HepG2 (cell line): Measurements from ENCODE around the gene CALD1. TPM values are rescaled to one million over a fixed set of nuclear protein-coding genes. Genes with fewer than 3 reads are reported as not detected.

ENCODE experiments used
- RAD21 ChIP-seq: fragments of 450-650 bp; formaldehyde crosslinking; IDR thresholded peaks from 2 replicates; pipeline ENCODE4 v1.5.0; 2020; ENCODE audit warnings: mild to moderate bottlenecking
- ZNF644 ChIP-seq: IDR thresholded peaks from 2 replicates; pipeline ENCODE4 v1.6.1; 2016; ENCODE audit warnings: low read depth
- polyA plus RNA-seq, 8 experiments: library from polyadenylated mRNA; depleted of rRNA in 3 of 8; stranded (reverse) in 7 of 8; unstranded in 1 of 8; fragments of >200 nt; fragmentation: Illumina TruSeq in 4 of 8; extraction: Trizol in 4 of 8; gene quantifications; 2 replicates each; pipeline versions ENCODE4 v1.2.1 to v1.2.3, GENCODE V29; 2011 to 2016; ENCODE audit warnings: low read depth in 4 of 8, missing spikeins in 1 of 8, mixed read lengths in 1 of 8; ENCODE audit not compliant: insufficient read depth in 1 of 8
- total RNA-seq, 5 experiments: library from RNA; depleted of rRNA; stranded (reverse); fragments of >200 nt; fragmentation: Illumina TruSeq; extraction: Trizol; gene quantifications; 2 replicates each; pipeline ENCODE4 v1.2.3, GENCODE V29; 2016; ENCODE audit warnings: low read depth in 1 of 5
- TF ChIP-seq, protein P1 (sequence below): sonication (generic); formaldehyde crosslinking; IDR thresholded peaks from 2 replicates; pipeline ENCODE4 v1.4.0; 2020; ENCODE audit warnings: missing genetic modification reagents, borderline replicate concordance
- TF ChIP-seq, protein P2 (sequence below): sonication (generic); formaldehyde crosslinking; IDR thresholded peaks from 2 replicates; pipeline ENCODE4 v1.5.0; 2020; ENCODE audit warnings: mild to moderate bottlenecking, missing genetic modification reagents
- TF ChIP-seq, protein P3 (sequence below): sonication (generic); formaldehyde crosslinking; IDR thresholded peaks from 2 replicates; pipeline ENCODE4 v1.5.0; 2020; ENCODE audit warnings: mild to moderate bottlenecking, missing genetic modification reagents, moderate library complexity

CALD1 gene
- total and polyA plus RNA-seq, 2 of the 13 experiments (the other 11 are each of a cell fraction or from before 2014, with no cell fraction given) = 53.0 to 112 TPM

DNA sequence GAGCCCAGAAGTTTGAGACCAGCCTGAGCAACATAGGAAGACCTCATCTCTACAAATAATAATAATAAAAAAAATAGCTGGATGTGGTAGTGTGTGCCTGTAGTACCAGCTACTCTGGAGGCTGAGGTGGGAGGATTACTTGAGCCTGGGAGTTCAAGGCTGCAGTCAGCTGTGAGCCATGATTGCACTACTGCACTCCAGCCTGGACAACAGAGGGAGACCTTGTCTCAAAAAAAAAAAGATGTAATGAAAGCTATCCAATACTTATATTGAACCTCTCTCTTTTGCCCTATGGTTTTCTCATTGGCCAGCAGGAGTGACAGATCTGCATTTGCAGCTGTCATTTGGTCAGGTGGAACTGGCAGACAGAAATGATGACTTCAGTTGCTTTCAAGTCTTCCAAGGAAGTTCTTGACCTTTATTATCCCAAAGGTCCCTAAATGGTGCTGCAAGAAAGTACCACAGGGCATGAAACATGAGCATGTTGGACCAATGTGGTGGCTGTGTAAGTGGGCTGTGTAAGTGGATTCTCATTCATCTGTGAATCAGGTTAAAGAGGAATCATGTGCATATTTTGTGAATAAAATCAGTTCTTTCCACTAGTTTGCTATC, 99.4 kb downstream of the CALD1 start (continued):
- TF ChIP-seq, protein P1, sequence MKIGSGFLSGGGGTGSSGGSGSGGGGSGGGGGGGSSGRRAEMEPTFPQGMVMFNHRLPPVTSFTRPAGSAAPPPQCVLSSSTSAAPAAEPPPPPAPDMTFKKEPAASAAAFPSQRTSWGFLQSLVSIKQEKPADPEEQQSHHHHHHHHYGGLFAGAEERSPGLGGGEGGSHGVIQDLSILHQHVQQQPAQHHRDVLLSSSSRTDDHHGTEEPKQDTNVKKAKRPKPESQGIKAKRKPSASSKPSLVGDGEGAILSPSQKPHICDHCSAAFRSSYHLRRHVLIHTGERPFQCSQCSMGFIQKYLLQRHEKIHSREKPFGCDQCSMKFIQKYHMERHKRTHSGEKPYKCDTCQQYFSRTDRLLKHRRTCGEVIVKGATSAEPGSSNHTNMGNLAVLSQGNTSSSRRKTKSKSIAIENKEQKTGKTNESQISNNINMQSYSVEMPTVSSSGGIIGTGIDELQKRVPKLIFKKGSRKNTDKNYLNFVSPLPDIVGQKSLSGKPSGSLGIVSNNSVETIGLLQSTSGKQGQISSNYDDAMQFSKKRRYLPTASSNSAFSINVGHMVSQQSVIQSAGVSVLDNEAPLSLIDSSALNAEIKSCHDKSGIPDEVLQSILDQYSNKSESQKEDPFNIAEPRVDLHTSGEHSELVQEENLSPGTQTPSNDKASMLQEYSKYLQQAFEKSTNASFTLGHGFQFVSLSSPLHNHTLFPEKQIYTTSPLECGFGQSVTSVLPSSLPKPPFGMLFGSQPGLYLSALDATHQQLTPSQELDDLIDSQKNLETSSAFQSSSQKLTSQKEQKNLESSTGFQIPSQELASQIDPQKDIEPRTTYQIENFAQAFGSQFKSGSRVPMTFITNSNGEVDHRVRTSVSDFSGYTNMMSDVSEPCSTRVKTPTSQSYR (CRISPR knock-in tag) = no peak
- TF ChIP-seq, protein P2, sequence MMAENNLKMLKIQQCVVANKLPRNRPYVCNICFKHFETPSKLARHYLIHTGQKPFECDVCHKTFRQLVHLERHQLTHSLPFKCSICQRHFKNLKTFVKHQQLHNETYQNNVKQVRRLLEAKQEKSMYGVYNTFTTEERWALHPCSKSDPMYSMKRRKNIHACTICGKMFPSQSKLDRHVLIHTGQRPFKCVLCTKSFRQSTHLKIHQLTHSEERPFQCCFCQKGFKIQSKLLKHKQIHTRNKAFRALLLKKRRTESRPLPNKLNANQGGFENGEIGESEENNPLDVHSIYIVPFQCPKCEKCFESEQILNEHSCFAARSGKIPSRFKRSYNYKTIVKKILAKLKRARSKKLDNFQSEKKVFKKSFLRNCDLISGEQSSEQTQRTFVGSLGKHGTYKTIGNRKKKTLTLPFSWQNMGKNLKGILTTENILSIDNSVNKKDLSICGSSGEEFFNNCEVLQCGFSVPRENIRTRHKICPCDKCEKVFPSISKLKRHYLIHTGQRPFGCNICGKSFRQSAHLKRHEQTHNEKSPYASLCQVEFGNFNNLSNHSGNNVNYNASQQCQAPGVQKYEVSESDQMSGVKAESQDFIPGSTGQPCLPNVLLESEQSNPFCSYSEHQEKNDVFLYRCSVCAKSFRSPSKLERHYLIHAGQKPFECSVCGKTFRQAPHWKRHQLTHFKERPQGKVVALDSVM (CRISPR knock-in tag) = peak; percentile 89
- TF ChIP-seq ZNF644 (CRISPR knock-in tag) (no peak), RAD21 (CRISPR knock-in tag) (0 out of 2 replicates have a peak, but pooled peaks have one; percentile 20)
- TF ChIP-seq, protein P3, sequence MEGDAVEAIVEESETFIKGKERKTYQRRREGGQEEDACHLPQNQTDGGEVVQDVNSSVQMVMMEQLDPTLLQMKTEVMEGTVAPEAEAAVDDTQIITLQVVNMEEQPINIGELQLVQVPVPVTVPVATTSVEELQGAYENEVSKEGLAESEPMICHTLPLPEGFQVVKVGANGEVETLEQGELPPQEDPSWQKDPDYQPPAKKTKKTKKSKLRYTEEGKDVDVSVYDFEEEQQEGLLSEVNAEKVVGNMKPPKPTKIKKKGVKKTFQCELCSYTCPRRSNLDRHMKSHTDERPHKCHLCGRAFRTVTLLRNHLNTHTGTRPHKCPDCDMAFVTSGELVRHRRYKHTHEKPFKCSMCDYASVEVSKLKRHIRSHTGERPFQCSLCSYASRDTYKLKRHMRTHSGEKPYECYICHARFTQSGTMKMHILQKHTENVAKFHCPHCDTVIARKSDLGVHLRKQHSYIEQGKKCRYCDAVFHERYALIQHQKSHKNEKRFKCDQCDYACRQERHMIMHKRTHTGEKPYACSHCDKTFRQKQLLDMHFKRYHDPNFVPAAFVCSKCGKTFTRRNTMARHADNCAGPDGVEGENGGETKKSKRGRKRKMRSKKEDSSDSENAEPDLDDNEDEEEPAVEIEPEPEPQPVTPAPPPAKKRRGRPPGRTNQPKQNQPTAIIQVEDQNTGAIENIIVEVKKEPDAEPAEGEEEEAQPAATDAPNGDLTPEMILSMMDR (CRISPR knock-in tag) = peak; percentile 65
